GM04503 (cell line): ENCODE results near the gene MED4.
"Not testable (repeated sequence)": the region's sequence is repeated elsewhere in the genome, so short reads cannot be mapped to it uniquely, and the experiment has no call there.

Experiments
- DNase-seq: peaks from one replicate; pipeline ENCODE4 v3.0.0-alpha.2; 2012; ENCODE audit warnings: low read depth

MED4 gene

GRCh38 chr13:48093588-48093987, 1.3 kb downstream of the MED4 start:
- DNase-seq = no peak

- DNase-seq = no peak
Measured at GRCh38 chr13:48086272-48086671, 8.6 kb downstream of the MED4 start.

GRCh38 chr13:48081739-48082138, 13.2 kb downstream of the MED4 start:
- DNase-seq = no peak

DNA sequence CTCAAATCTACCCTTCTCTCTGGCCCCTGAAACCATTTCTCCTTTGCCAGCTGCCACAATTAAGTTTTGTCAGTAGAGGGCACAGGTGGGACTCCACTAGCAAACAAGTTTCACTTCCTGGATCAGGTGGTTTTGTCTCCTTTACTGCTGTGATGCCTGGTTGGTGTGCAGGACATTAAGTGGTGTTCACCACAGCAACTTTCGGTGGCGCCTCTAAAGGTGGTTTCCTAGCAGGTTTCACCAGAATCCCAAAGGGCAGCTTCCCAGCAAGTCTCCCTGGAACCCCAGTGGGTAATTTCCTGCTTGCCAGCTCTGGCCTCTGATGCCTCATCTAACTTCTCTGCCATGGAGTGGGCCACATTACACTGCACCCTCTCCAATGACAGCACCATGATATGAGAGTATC, 16.6 kb downstream of the MED4 start:
- no peak for DNase-seq

DNA sequence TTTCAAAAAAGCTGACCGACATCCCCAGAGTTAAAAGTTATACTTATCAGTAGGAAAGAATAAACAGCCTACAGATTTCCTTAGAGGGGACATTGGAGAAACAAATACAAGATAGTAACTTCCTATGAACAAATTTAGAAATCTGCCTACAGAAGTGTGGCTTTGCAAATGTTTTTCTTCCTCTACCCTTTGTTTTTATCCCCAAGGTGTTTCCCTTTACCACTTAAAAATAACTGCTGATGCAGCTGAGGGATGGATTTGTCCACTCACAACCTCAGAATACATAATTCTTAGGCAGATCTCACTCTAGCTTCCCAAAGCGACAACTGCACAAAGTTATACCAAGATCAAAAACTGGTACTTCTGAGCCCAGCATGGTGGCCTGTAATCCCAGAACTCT, 20.9 kb downstream of the MED4 start:
- DNase-seq = no peak

- no peak for DNase-seq
Measured at GRCh38 chr13:48072787-48073186, 22.1 kb downstream of the MED4 start.

DNA sequence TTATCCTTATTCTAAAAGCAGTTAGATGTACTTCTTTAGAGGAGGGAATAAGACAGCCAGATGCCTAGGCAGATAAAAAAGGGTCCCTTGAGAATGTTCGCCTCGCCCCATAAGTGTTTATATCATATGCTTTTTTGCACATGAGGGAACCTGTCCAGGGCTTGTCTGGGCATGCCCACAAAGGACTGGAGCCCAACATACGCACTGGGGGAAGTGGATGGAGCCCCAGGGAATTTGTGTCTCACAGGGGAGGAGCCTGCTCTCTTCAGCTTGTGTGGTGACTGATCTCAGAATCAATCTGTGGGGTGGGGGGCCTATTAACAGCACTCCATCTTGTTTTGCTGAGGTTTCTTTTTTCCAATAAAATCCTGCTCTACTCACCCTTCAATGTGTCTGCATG, 22.6 kb downstream of the MED4 start:
- no peak for DNase-seq

GRCh38 chr13:48070942-48071341, 24.0 kb downstream of the MED4 start:
- DNase-seq = no peak

DNA sequence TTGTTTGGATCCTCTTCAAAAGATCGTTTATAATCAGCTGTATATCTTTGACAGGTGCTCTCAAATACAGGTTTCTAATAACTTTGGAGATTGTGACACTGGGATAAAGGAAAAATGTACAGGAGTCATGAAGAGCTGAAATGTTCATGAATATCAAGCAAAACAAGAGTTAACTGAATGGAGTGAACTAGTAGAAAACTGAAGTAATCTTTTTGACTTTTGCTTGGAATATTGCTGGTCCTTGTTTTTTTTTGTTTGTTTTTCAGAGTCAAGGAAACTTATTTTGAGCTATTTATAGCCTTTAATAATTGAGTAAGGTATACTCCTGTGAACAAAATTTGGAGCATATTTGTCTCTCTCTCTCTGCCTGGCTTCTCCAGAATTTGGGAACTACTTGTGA, 25.3 kb downstream of the MED4 start:
- DNase-seq = no peak

GRCh38 chr13:48068952-48069351, 26.0 kb downstream of the MED4 start:
- no peak for DNase-seq

- DNase-seq = no peak
Measured at GRCh38 chr13:48068036-48068435, 26.9 kb downstream of the MED4 start.

DNA sequence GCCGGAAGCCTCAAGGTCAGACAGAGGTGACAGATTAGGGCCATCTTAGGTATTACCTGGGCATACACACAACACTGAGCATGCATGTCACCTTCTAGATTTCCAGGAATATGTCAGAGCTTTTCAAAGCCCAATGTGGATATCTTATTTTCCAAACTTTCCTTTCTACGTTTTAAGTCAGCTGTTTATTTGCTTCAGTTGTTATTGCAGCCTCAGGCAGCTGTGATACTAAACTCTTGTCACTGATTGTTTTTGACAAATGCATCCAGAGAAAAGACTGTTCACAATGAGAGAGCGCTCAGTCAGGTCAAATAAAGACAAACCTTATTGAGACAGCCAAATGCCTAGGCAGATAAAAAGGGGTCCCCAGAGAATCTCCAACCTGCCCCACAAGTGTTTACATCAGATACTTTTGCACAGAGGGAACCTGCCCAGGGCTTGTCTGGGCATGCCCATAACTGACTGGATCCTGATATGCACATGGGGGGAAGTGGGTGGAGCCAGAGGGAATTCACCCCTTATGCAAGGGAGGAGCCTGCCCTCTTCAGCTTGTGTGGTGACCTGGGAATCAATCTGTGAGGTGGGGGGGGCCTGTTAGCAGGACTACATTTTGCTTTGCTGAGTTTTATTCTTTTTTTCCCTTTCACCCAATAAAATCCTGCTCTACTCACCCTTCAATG, 28.5 kb downstream of the MED4 start:
- no peak for DNase-seq

DNA sequence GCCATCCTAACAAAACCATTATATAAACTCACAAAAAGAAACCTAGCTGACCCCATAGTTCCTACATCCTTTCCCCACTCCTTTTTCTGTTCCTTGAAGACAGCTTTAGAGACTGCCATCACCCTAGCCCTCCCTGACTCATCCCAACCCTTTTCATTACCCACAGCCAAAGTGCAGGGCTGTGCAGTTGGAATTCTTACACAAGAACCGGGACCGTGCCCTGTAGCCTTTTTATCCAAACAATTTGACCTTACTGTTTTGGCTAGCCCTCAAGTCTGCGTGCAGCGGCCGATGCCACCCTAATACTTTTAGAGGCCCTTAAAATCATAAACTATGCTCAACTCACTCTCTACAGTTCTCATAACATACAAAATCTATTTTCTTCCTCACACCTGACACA, 35.0 kb downstream of the MED4 start:
- DNase-seq = not testable (repeated sequence)

- DNase-seq = not testable (repeated sequence)
Measured at GRCh38 chr13:48058536-48058935, 36.4 kb downstream of the MED4 start.

- DNase-seq = no peak
Measured at GRCh38 chr13:48055712-48056111, 39.2 kb downstream of the MED4 start.

- no peak for DNase-seq
Measured at GRCh38 chr13:48054601-48055000, 40.3 kb downstream of the MED4 start.

DNA sequence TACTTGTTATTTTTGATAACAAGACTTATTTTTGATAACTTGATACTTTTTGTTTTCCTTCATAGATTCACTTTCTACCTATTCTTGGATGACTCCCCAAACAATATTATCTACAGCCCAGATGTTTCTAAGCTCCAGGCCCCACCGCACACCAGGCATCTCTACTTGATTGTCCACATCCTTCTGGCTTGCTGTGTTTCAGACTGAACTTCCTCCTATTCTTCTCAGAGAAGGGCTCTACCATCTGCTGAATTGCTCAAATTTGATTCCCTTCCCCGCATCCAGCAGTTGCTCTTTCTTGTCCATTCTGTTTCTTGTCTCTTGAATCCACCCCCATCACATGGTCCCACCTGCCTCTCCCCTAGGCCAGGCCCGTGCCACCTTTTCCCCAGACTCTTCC, 44.4 kb downstream of the MED4 start:
- no peak for DNase-seq

GRCh38 chr13:48043789-48044503, 51.0 kb downstream of the MED4 start:
- peak; percentile 50 for DNase-seq

DNA sequence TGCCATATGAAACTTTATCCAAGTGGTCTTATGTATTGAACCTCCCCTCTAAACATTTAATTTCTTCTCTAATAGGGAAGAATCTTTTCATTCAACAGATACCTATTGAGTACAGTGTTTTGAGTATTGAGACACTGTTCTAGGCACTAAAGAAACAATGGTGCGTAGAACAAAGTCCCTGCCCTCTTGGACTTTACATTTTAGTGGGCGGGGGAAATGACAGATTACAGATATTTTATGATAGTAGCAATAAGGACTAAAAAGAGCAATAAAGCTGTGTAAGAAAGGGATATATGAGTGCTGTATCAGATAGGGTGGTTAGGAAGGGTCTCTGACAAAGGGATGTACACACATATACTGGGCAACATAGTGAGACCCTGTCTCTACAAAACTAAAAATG, 52.0 kb downstream of the MED4 start:
- no peak for DNase-seq

GRCh38 chr13:48040896-48041295, 54.0 kb downstream of the MED4 start:
- no peak for DNase-seq

GRCh38 chr13:48040049-48040448, 54.9 kb downstream of the MED4 start:
- no peak for DNase-seq

DNA sequence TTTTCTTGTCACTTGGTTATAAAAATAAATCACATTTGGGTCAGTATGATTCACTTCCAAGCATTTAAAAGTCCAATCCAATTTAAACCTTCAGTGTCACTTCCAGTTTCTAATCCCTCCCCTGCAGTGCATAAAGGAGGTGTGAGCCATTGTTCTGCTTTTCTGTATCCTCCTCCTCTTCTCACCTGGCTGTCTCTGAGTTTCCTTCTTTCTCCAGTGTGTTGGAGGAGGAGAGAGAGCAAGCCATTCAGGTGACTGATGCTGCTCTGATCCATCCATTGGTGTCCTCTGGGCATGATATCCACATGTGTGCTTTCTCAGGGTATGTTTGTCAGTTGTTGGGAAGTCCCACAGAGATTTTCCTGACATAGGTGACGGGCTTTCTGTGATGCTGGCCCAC, 56.1 kb downstream of the MED4 start:
- no peak for DNase-seq

DNA sequence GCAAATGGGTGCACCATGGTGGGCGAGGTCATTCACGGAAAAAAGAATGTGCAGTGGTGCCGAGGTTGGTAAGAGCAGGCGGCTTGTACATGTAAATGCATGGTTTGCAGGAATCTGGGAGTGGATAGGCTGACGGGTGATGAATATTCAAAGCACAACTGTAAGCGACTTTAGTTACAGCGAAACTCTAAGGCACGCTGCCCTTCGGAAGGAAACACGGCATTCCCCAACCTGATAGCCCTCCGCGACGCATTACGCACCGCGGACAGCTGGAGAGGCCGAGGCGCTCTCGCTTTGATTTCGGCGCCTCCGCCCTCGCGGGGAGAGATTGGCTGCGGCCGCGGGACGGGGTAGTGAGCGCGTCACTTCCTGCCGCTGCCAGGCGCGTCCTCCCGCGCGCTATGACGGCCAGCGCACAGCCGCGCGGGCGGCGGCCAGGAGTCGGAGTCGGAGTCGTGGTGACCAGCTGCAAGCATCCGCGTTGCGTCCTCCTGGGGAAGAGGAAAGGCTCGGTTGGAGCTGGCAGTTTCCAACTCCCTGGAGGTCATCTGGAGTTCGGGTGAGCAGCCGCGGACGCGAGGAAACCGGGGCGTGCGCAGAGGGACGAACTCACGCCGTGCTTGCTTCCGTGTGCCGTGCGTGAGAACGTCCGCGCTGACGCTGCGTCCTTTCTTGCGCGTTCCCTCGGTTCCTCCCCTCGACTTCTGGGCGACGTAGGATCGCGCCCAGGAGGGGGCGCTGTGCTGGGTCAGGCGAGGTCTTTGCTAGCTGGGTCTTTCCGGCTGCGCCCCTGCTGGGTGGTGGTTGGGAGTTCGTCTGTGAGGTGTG, 57.3 kb downstream of the MED4 start, which contains the start of gene NUDT15:
TSS of gene NUDT15 (plus strand) at position 381 of the 828 bp plus-strand sequence. CDS start at position 402, 21 bp downstream.
- peak; percentile 74 for DNase-seq
